ENCODE measurements around the gene CPE. TPM values are rescaled to one million over a fixed set of nuclear protein-coding genes. Genes with fewer than 3 reads are reported as not detected.

CPE gene
- polyA plus RNA-seq, 1 donor (not counting 4 experiments of a cell fraction or from before 2014, with no cell fraction given), result 1.9 TPM

- Histone ChIP-seq H3K9ac (ENCODE audit: control insufficient read depth, extremely low read depth, insufficient read depth, low read length) (no peak overlapping the region), H3K9me1 (ENCODE audit: control insufficient read depth, extremely low read depth, insufficient read depth, low read length) (no peaks in the 10 kb centered on the region), H4K20me1 (ENCODE audit: control insufficient read depth, extremely low read depth, insufficient read depth, low read length) (no peaks in the 10 kb centered on the region), H3K79me2 (ENCODE audit: control insufficient read depth, insufficient read depth, low read length) (no peaks in the 10 kb centered on the region), H3K36me3 (ENCODE audit: control insufficient read depth in 2 of 2, extremely low read depth in 1 of 2, insufficient read depth in 2 of 2, low read length in 2 of 2) (no peaks in the 10 kb centered on the region), H3K4me2 (ENCODE audit: control insufficient read depth, extremely low read depth, insufficient read depth, low read depth, low read length) (no peak overlapping the region), H3K27me3 (ENCODE audit: control insufficient read depth, extremely low read depth, insufficient read depth, low read length) (peaks cover 5% of the 10 kb centered on the region), H3K27ac (ENCODE audit: control insufficient read depth, insufficient read depth, low read length) (no peak overlapping the region), H3K4me1 (ENCODE audit: control insufficient read depth, extremely low read depth, insufficient read depth, low read length) (peaks cover 10% of the 10 kb centered on the region), H3K9me3 (ENCODE audit: control insufficient read depth, low read depth, low read length) (no peaks in the 10 kb centered on the region), H3K4me3 (ENCODE audit: control insufficient read depth in 2 of 3, extremely low read depth in 1 of 3, insufficient read depth in 2 of 3, low read depth in 1 of 3, low read length in 3 of 3) (no peak overlapping the region), H2AFZ (ENCODE audit: control insufficient read depth, low read length) (no peak overlapping the region)
- dilution Hi-C loops (cut with MboI; ENCODE audit: extremely low pct_ligation_motif_present, low sequenced_read_pairs), result no loop called here
- FAIRE-seq (no peak), DNase-seq (ENCODE audit: low read depth, low spot score) (no peak)
- TF ChIP-seq, protein P1, sequence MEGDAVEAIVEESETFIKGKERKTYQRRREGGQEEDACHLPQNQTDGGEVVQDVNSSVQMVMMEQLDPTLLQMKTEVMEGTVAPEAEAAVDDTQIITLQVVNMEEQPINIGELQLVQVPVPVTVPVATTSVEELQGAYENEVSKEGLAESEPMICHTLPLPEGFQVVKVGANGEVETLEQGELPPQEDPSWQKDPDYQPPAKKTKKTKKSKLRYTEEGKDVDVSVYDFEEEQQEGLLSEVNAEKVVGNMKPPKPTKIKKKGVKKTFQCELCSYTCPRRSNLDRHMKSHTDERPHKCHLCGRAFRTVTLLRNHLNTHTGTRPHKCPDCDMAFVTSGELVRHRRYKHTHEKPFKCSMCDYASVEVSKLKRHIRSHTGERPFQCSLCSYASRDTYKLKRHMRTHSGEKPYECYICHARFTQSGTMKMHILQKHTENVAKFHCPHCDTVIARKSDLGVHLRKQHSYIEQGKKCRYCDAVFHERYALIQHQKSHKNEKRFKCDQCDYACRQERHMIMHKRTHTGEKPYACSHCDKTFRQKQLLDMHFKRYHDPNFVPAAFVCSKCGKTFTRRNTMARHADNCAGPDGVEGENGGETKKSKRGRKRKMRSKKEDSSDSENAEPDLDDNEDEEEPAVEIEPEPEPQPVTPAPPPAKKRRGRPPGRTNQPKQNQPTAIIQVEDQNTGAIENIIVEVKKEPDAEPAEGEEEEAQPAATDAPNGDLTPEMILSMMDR (optimal IDR thresholded peaks at IDR 0.05 in 1 of 3, IDR thresholded peaks at IDR 0.05 in 1 of 3, conservative IDR thresholded peaks at IDR 0.05 in 1 of 3; ENCODE audit: extremely low read depth in 1 of 3, insufficient read depth in 2 of 3, low read length in 3 of 3), result no peak
- TF ChIP-seq EZH2 (IDR thresholded peaks at IDR 0.05; ENCODE audit: low read length), result no peak
Observed at GRCh38 chr4:165380805-165381204, 2.0 kb downstream of the CPE start.

- H3K9me1 ChIP-seq (ENCODE audit: control insufficient read depth, extremely low read depth, insufficient read depth, low read length), result no peaks in the 10 kb centered on the region
- no peak overlapping the region for H3K4me3 ChIP-seq (ENCODE audit: control insufficient read depth in 2 of 3, extremely low read depth in 1 of 3, insufficient read depth in 2 of 3, low read depth in 1 of 3, low read length in 3 of 3)
- dilution Hi-C loops (cut with MboI; ENCODE audit: extremely low pct_ligation_motif_present, low sequenced_read_pairs), result no loop called here
- H3K27me3 ChIP-seq (ENCODE audit: control insufficient read depth, extremely low read depth, insufficient read depth, low read length), result peaks cover 5% of the 10 kb centered on the region
- no peak overlapping the region for H2AFZ ChIP-seq (ENCODE audit: control insufficient read depth, low read length)
- no peak overlapping the region for H3K27ac ChIP-seq (ENCODE audit: control insufficient read depth, insufficient read depth, low read length)
- DNase-seq (ENCODE audit: low read depth, low spot score), result no peak
- no peak for FAIRE-seq
- peaks cover 10% of the 10 kb centered on the region for H3K4me1 ChIP-seq (ENCODE audit: control insufficient read depth, extremely low read depth, insufficient read depth, low read length)
- H4K20me1 ChIP-seq (ENCODE audit: control insufficient read depth, extremely low read depth, insufficient read depth, low read length), result no peaks in the 10 kb centered on the region
- no peak overlapping the region for H3K9ac ChIP-seq (ENCODE audit: control insufficient read depth, extremely low read depth, insufficient read depth, low read length)
- no peaks in the 10 kb centered on the region for H3K36me3 ChIP-seq (ENCODE audit: control insufficient read depth in 2 of 2, extremely low read depth in 1 of 2, insufficient read depth in 2 of 2, low read length in 2 of 2)
- no peak overlapping the region for H3K4me2 ChIP-seq (ENCODE audit: control insufficient read depth, extremely low read depth, insufficient read depth, low read depth, low read length)
- H3K9me3 ChIP-seq (ENCODE audit: control insufficient read depth, low read depth, low read length), result no peaks in the 10 kb centered on the region
- TF ChIP-seq, protein P1 (optimal IDR thresholded peaks at IDR 0.05 in 1 of 3, IDR thresholded peaks at IDR 0.05 in 1 of 3, conservative IDR thresholded peaks at IDR 0.05 in 1 of 3; ENCODE audit: extremely low read depth in 1 of 3, insufficient read depth in 2 of 3, low read length in 3 of 3), result no peak
- TF ChIP-seq EZH2 (IDR thresholded peaks at IDR 0.05; ENCODE audit: low read length), result no peak
- no peaks in the 10 kb centered on the region for H3K79me2 ChIP-seq (ENCODE audit: control insufficient read depth, insufficient read depth, low read length)
Observed at GRCh38 chr4:165381821-165382373, 3.1 kb downstream of the CPE start.

All from keratinocyte (primary cell).